NCI-H2107 treated with DMSO at 0.1 percent for 48 hours (cell line): Measurements from ENCODE around the gene C20orf141.
"Not testable (repeated sequence)": the region's sequence is repeated elsewhere in the genome, so short reads cannot be mapped to it uniquely, and the experiment has no call there.

Source experiments
- DNase-seq: peaks from one replicate; lab custom pipeline; 2025; ENCODE audit not compliant: unreplicated experiment; lab: John Stamatoyannopoulos, UW

Gene C20orf141

DNA sequence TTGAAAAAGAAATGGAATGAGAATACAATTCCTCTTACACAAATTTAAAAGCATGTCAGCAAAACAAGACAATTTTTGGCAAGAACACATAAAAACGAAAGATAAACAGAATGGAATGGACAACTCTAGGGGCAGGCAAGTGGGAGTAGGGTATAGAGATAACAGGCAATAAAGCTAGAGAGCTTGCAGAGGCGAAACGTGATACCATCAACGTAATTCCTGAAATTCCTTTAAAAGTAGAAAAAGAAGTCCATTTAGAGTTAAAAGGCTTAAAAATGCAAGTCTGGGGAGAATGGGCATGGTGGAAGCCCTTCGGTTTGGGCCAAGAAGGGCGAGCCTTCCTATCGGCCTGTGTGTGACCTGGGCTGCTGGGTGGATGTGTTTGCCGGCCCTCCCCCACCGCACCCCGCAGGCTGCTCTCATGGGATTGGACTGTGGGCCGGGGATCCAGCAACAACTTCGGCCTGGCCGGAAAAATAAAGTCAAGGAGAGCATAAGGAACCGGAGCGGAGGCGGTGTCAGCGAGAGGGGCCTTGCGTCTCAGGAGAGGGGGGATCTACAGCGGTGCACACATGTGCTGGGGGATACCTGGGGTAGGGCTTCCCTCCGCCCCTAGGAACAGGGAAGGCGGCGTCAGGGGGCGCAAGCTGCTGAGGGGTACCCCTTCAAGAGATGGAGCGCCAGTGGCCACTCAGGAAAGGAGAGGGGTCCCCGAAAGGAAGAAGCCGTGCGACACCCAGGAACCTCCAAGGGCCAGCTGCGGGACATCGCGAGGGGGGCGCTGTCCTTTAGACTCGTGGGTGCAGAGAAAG lies 5.5 kb downstream of the C20orf141 start:
- DNase-seq: no peak

DNA sequence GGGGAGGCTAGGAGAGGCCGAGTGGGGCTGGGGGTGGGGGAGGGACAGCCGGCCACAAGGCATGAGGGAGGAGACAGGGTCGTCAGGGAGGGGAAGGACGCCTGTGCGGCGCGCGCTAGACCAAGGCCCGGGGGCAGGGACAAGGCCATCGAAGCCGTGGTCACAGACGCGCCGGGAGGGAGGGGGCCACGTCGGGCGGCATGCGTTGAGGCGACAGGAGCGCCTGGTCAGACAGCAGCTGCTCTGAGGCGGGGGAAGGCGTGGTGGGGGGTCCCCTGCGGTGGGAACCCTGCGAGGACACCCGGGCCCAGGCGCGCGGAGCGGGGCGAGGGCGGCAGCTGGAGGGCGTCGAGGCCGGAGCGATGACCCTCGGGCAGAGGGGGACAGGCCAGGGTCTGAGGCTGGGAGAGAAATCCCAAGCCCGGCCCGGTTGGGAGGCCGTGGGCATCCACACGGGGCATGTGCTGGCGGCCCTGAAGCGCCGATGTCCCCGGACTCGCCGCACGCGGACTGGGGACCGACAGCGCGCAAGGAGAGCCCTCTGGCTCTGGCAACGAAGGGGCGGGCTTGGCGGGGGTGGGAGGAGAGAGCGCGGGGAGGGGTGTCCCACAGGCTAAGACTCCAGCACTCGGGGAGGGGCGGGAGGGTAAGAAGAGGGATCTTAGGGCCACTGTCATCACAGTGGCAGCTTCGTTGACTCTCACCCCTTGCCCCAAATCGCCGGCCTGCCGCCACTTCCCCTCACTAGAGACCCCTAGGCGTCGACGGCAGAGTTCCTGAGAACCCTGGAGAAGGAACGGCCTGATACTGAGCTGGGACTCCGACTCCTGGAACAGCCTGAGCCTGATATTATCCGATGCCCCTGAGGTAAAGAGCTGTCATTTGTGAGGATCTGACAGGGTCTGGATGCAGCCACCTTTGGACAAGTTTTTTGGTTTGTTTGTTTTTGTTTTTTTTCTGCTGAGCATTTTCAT lies 6.4 kb downstream of the C20orf141 start:
- no peak for DNase-seq

DNA sequence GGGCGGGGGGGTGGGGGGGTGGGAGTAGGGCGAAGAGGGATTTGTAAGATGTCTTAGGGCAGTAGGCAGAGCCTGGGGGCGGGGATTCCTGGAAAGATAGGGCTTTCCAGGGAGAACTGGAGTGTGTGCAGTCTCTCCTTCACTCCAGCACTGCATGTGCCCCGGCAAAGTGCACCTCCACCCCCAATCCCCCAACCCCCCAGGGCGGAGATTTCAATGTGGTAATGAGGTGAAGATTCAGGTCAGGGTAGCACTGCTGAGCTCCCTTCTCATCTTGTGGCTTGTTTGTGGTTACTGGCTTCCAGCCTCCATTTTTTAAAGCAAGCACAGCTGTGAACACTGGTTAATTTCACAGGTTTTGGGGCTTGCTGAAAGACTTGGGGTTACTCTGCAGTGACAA lies 7.3 kb downstream of the C20orf141 start:
- no peak for DNase-seq

DNA sequence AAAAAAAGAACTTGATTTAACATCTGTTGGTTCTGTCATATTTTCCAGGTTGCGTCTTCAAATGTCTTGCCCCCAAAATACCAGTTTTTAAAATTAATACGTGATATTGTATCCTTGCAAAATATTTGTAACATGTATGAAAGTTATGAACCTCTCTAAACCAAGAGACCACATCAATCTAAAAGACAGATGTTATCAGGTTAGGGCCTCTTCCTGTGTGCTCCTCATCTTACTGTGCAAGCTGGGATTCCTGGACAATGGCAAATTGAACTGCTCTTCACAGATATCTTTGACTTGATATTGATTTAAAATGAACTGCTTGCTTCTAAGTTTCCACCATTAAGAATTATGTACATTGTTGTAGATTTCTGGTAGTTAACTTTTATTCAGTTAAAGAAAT lies 11.0 kb downstream of the C20orf141 start:
- no peak for DNase-seq

DNA sequence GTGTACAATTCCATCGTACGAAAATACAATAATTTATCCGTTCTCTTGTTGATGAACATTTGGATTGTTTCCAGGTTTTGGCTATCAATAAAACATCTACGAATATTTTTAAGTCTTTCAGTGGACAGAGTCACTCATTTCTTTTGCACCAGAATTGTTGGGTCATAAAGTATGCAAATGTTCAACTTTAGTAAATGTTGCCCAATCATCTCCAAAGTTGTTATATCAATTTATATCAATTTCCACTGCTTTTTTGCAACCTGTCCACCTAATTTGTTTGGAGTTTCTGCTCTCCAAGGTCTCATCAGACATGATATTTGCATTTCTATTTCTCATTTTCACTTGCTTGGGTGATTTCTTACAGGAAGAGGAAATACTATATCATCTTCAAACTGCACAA lies 11.9 kb downstream of the C20orf141 start:
- no peak for DNase-seq

DNA sequence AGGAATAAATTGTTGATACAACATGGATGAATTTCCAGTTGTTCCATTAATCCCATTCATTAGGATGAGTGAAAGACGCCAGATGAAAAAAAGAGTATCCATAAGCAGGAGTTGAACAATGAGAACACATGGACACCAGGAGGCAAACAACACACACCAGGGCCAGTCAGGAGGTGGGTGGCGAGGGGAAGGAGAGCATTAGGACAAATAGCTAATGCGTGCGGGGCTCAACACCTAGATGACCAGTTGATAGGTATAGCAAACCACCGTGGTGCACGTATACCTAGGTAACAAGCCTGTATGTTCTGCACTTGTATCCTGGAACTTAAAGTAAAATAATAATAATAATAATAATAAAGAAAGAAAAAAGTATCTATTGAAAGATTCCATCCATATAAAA lies 14.6 kb downstream of the C20orf141 start:
- no peak for DNase-seq

DNA sequence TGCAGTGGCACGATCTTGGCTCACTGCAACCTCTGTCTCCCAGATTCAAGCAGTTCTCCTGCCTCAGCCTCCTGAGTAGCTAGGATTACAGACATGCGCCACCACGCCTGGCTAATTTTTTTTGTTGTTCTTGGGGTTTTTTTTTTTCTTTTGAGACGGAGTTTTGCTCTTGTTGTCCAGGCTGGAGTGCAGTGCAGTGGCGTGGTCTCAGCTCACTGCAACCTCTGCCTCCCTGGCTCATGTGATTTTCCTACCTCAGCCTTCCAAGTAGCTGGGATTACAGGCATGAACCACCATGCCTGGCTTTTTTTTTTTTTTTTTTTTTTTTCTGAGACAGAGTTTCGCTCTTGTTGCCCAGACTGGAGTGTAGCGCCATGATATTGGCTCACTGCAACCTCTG lies 16.4 kb downstream of the C20orf141 start:
- DNase-seq: not testable (repeated sequence)

DNA sequence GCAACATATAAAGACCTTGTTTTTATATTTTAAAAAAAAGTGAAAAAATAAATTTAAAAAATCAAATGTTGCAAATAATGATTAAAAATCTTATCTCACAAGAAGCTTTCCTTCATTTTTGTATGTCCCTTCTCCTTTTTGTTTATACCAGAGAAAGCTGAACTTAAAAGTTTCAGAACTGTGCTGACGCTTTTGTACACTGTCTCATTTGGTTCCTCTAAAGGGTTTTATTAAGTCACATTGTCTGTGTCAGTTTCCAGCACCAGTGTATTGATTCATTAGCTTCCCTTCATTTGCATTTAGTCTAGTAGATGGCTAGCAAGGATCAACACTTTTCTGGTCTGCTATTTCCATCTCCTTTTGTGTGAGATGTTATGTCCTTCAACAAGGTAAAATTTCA lies 19.0 kb downstream of the C20orf141 start:
- no peak for DNase-seq

DNA sequence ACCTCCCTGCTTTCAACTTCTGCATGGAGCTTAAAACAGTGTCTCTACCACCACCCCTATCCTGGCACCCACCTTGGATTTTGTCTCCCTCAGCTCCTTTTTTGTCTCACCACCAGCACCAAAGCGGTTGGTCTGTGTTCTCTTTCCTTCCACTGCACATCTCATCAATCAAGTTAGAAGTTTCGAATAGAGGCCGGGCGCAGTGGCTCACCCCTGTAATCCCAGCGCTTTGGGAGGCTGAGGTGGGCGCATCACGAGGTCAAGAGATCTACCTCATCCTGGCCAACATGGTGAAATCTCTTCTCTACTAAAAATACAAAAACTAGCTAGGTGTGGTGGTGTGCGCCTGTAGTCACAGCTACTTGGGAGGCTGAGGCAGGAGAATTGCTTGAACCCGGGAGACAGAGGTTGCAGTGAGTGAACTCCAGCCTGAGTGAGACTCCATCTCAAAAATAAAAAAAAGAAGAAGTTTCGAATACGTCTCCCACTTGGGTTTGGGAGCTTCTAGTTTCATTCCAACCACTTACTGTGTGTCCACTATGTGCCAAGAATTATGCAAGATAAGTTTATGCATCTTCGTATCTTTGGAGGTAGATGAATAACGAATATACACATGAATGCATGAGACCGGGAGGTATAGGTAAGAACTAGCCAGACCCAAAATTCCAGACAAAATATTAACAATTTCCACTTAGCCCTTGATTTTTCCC lies 19.8 kb downstream of the C20orf141 start:
- no peak for DNase-seq

DNA sequence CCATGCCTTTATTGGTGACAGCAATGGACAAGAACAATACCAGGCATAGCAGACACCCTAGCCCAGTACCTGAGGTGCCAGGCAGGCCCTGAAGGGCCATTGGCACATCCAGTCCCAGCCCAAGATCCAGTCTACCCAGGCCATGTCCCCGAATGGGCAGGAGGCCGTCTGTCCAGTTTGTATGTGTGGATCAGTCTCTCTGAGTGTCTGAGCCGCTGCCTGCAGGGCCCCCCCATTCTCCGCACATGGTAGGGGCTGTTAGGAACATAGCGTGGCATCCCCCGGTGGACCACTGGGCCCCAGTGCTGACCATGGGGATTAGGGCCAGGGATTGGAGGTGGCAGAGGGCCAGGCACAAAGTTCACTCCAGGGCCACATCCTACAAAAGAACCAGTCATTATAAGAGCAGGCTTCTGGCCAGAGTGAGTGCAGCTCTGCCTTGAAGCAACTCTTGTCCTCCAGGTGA lies 20.6 kb downstream of the C20orf141 start:
- no peak for DNase-seq

DNA sequence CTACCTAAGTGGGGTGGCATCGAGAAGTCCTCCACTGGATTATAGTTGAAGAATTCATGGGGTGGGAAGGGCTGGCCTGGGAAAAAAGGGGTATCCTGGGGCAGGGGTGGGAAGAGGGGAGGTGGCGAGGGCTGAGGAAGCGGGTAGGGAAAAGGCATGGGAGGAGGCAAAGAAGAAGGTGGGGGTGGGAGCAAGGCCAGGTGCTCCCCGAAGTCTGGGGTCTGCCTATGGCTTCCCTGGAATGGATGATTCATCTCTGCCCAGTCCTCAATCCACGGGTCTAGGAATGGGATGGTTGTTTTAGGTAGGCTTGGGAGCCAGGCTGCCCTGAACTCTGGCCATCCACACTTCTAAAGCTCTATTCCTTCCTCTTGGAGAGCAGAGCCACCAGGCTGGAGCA lies 21.2 kb downstream of the C20orf141 start:
- no peak for DNase-seq

DNA sequence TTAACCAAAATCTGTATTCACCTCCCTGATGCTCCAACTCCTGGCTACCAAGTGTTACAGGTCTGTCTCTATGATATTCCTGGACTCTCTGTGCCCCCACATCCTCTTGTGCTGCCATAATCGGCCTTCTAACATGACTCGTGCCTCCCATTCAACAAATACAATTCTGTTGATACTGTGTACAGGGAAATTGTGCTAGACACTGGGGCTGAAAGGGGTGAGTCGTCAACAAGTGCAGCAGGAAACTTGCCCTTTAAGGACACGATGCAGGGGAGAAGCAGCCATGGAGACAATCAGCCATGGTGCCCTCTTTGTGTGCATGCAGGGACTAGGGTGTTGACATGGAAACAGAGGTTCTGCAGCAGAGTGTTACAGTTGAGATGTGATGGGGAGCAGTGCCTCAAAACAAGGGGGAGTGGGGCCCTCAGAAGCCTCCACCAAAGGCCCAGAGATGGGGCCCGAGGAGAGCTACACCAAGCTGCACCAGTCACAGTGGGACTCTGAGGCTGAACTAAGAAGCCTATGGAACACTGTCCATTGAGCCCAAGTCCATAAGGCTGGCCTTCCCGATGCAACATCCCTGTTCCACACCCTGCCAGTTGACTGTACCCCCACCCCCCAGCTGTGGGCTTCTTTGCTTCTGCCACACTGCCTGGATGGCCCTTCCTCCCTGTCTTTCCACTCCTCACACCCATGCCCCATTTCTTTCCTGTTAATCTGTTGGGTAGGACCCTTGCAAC lies 22.6 kb downstream of the C20orf141 start:
- no peak for DNase-seq

DNA sequence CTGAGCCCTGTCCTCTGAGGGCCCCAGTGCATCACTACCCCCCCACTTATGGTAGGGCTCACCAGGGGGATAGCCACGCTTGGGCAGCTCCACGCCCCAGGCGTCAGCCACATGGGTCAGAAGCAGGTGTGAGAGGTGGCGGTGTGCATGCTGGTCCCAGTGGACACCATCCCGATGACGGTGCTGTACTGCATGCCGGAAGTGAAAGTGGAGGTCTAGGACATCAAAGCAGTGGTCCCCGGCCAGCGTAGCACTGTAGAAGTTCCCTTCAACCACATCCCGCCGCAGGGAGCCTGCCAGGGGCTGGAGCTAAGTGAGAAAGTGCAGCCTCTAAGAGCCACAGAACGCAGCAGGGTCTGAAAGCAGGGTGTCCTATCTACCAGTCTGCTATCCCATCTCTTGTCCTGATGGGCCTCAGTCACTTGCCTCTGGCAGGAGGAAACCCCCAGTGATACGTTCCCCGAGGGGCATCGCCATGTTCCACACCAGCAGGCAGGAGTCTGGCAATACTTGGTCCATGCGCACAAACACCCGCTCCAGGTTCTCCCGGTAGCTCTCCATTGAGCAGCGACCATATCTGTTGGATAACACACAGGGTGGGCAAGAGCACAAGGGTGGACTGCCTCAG lies 23.5 kb downstream of the C20orf141 start:
- no peak for DNase-seq

DNA sequence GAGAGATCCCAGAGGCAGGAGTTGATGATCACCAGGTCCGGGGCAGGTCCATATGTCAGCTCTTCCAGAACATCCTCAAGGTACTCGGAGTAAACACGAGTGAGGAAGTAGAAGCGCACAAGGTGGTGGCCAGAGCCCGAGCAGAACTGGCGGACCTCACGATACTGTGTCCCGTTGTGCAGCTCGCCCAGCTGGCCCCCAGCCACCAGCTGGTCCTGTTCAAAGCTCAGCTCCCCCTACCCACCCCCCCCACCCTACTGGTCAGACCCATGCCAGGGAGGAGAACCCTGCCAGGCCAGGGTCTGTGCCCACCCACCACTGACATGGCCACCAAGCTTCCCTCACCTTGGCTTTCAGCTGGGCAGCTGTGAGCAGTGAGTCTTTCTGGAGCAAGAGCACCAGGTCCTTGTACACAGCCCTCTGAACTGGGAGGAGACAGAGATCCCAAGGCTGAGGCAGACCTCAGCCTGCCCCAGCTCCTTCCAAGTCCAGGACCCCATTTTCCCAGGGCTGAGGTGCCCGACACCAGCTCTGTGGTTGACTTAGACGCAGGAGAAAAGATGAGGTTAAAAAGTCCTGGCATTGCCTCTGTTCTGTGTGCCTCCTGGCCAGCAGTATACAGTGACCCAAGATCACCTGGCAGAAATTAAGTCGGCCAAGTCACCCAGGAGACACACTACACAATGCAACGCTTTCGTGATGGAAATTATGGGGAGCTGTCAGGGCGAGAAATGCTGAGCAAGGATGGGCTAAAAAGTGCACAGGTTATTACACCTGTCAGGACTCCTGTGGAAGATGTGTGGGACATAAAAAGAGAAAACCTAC lies 24.3 kb downstream of the C20orf141 start:
- DNase-seq: no peak

DNA sequence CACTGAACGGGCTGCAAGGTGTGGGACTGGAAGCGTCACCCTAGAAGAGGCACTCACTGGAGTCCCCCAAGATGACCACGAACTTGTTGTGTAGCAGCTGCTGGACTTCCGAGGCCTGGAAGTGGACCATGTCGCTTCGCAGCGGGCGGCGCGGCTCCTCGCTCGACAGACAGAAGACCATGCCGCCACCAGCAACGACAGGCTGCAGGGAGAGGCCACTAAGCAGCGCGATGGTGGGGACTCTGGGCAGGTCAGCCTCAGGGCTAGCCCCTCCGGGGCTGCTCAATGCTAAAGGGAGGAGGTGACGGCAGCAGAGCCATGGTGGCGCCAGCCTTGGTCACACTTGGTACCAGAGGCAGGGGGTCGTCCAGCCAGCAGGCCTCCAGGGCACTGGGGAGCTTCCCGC lies 24.9 kb downstream of the C20orf141 start:
- no peak for DNase-seq

DNA sequence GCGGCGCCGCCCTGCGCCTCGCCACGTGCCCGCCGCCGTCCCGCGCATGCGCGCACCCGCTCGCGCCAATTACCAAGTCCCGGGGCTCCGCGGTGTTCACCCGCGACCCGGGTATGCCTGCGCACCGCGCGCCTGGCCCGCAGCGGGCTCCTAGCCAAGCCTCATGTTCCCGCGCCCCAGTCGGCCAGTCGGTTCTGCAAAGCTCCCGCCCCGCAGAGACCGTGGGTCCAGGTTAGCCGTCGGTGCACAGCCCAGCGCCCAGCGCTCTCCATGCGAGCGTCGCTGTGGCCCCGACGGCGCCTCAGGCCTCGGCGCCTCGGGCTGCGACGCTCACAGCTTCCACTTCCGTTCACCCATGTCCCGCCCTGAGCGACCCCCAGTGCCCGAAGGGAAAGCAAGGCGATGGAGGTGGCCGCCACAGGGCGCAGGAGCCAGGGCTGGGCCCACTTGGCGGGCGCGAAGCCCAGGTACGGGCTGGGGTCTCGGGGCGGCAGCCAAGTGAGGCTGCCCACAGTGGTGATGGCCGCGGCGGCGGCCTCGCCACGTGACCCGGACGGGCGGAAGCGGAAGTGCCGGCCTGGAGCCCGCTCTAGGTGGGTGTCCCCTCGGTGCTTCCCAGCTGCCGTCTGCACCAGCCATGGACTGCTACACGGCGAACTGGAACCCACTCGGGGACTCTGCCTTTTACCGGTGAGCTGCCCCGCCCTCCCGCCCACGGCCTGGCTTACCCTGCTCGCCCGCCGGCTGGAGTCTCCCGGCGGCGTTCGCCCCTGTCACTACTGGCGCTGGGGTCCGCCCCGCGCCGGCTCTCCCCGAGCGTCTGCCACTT lies 25.6 kb downstream of the C20orf141 start, which contains the start of the genes PCED1A and VPS16:
Gene PCED1A (minus strand): TSS at position 518 of the 829 bp plus-strand sequence. CDS start 743 bp downstream, outside the sequence.
Gene VPS16 (plus strand): TSS at position 608 of the 829 bp plus-strand sequence. CDS start 30 bp downstream, at position 638.
- DNase-seq: peak; percentile 14

DNA sequence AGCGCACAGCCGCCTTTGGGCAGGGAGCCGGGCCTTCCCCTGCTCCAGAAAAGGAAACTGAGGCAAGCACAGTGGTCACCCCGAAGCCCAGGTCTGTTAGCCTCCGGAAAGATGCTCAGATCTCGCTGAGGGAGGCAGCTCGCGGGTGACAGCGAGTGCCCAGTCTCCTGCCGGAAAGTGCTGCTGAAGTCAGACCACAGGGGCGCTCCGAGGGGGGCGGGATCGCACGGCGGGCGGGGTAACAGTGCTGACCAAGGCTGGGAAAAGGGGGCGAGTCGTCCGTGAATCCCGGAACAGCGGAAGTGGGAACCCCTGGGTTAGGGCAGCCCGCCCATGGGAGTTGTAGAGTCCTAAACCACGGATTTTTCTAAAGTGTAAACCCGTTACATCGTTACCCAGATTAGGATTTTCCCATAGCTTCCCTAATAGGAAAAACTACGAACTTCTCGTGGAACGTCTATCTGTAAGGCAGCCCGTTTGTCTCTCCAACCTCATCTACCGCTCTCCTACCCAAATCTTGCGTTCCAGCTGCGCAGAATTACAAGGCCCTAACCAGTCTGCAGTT lies 26.3 kb downstream of the C20orf141 start:
- DNase-seq: no peak

DNA sequence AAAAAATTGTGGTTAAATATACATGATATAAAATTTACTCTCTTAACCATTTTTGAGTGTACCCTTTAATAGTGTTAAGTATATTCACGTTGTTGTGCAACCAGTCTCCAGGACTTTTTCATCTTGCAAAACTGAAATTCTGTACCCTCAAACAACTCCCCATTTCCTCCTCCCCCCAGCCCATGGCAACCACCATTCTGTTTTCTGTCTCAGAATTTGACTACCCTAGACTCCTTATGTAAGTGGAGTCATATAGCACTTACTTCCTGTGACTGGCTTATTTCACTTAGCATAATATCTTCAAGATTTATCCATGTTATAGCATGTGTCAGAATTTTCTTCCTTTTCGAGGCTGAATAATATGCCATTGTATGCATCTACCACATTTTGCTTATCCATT lies 30.8 kb downstream of the C20orf141 start:
- DNase-seq: no peak
